Ishikawa (cell line): ENCODE measurements around the gene TRERF1.

Experiments used
- CEBPB ChIP-seq: IDR thresholded peaks from 2 replicates; pipeline ENCODE4 v1.6.1; 2012
- FOXM1 ChIP-seq: IDR thresholded peaks from 2 replicates; pipeline ENCODE4 v1.6.1; 2012; ENCODE audit warnings: low read depth, borderline replicate concordance
- RAD21 ChIP-seq: IDR thresholded peaks from 2 replicates; pipeline ENCODE4 v1.6.1; 2012; ENCODE audit warnings: low read depth
- TAF1 ChIP-seq: IDR thresholded peaks from 2 replicates; pipeline ENCODE4 v1.6.1; 2012; ENCODE audit warnings: low read depth, mild to moderate bottlenecking
- ZBTB7A ChIP-seq: IDR thresholded peaks from 2 replicates; pipeline ENCODE4 v1.6.1; 2012; ENCODE audit warnings: low read depth
- TF ChIP-seq, protein P1 (sequence below): IDR thresholded peaks from 2 replicates; pipeline ENCODE4 v1.6.1; 2012

- TF ChIP-seq FOXM1 (no peak), TAF1 (no peak), CEBPB (no peak), ZBTB7A (no peak), RAD21 (no peak)
- TF ChIP-seq, protein P1, sequence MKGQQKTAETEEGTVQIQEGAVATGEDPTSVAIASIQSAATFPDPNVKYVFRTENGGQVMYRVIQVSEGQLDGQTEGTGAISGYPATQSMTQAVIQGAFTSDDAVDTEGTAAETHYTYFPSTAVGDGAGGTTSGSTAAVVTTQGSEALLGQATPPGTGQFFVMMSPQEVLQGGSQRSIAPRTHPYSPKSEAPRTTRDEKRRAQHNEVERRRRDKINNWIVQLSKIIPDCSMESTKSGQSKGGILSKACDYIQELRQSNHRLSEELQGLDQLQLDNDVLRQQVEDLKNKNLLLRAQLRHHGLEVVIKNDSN, result no peak
These were observed 42.1 kb downstream of the TRERF1 start for GRCh38 chr6:42409581-42409980.
